HG02938 (cell line): ENCODE data around the gene SMARCD1.
"Not testable (repeated sequence)": the region's sequence is repeated elsewhere in the genome, so short reads cannot be mapped to it uniquely, and the experiment has no call there.

Experiments used
- ATAC-seq: cut with Tn5 transposase; IDR thresholded peaks from one replicate; pipeline ENCODE4 v1.9.1; 2021; ENCODE audit warnings: mild to moderate bottlenecking, moderate library complexity; ENCODE audit not compliant: unreplicated experiment

The SMARCD1 gene

GRCh38 chr12:50127546-50127945 lies 42.4 kb downstream of the SMARCD1 start:
- ATAC-seq, result no peak

GRCh38 chr12:50129290-50129689 lies 44.1 kb downstream of the SMARCD1 start:
- ATAC-seq, result no peak

GRCh38 chr12:50132505-50133135 lies 47.5 kb downstream of the SMARCD1 start:
- ATAC-seq, result no peak

- ATAC-seq, result no peak
These were observed 57.9 kb downstream of the SMARCD1 start for GRCh38 chr12:50142993-50143392.

- ATAC-seq, result no peak
These were observed 60.3 kb downstream of the SMARCD1 start for GRCh38 chr12:50145439-50145838.

- ATAC-seq, result no peak
These were observed 62.1 kb downstream of the SMARCD1 start for GRCh38 chr12:50147281-50147680.

GRCh38 chr12:50148011-50148410 lies 62.9 kb downstream of the SMARCD1 start:
- not testable (repeated sequence) for ATAC-seq

- no peak for ATAC-seq
These were observed 64.2 kb downstream of the SMARCD1 start for GRCh38 chr12:50149311-50149710.
